ENCODE results near the gene EMC8. TPM values are rescaled to one million over a fixed set of nuclear protein-coding genes. Genes with fewer than 3 reads are reported as not detected.
"Not testable (repeated sequence)": the region's sequence is repeated elsewhere in the genome, so short reads cannot be mapped to it uniquely, and the experiment has no call there.

The EMC8 gene
- total RNA-seq, 4 donors from 2014 or later, result 23.4 to 53.6 (median 41.7) TPM

- Histone ChIP-seq H3K27me3 (no peaks in the 10 kb centered on the region), H3K4me1 (no peaks in the 10 kb centered on the region)
- intact Hi-C loops (cut with DNase I), result no loop called here
These were observed 10.3 kb upstream of the EMC8 start for GRCh38 chr16:85809645-85810044.

GRCh38 chr16:85808926-85809325, 9.6 kb upstream of the EMC8 start:
- 97 to 99% methylated on average over 7 of the region's 7 CpGs for whole genome bisulfite sequencing, 2 donors

More at GRCh38 chr16:85809645-85810044, 10.3 kb upstream of the EMC8 start:
- 60 to 68% methylated on average over 6 to 7 of the region's 10 CpGs for WGBS, 2 donors
- TF ChIP-seq POLR2A (IDR thresholded peaks at IDR 0.05) (no peak), CTCF (IDR thresholded peaks at IDR 0.05) (no peak)
- Histone ChIP-seq H3K27ac (no peak overlapping the region), H3K36me3 (peaks cover 25% of the 10 kb centered on the region in 2 donors), H3K9me3 (no peaks in the 10 kb centered on the region), H3K4me3 (replicated peaks in 1 of 3) (no peak overlapping the region)
- no peak for DNase-seq

GRCh38 chr16:85808104-85808503, 8.8 kb upstream of the EMC8 start:
- H3K4me3 ChIP-seq (replicated peaks in 1 of 3); DNase-seq; intact Hi-C loops (cut with DNase I): not testable (repeated sequence)

More at GRCh38 chr16:85808926-85809325, 9.6 kb upstream of the EMC8 start:
- Histone ChIP-seq H3K36me3 (peaks cover 28% of the 10 kb centered on the region in 2 donors), H3K9me3 (no peaks in the 10 kb centered on the region), H3K27ac (no peak overlapping the region), H3K4me3 (replicated peaks in 1 of 3) (no peak overlapping the region), H3K4me1 (no peaks in the 10 kb centered on the region), H3K27me3 (no peaks in the 10 kb centered on the region)
- no peak for DNase-seq
- intact Hi-C loops (cut with DNase I), result no loop called here
- TF ChIP-seq CTCF (IDR thresholded peaks at IDR 0.05) (no peak), POLR2A (IDR thresholded peaks at IDR 0.05) (no peak)

GRCh38 chr16:85807340-85807739, 8.0 kb upstream of the EMC8 start:
- intact Hi-C loops (cut with DNase I); H3K4me1 ChIP-seq; H3K9me3 ChIP-seq; DNase-seq; H3K27me3 ChIP-seq; H3K27ac ChIP-seq; H3K4me3 ChIP-seq (replicated peaks in 1 of 3): not testable (repeated sequence)
- 72 to 80% methylated on average over 6 of the region's 6 CpGs for WGBS, 2 donors
- H3K36me3 ChIP-seq, result peaks cover 42% of the 10 kb centered on the region in 2 donors

More at GRCh38 chr16:85808104-85808503, 8.8 kb upstream of the EMC8 start:
- H3K27ac ChIP-seq, H3K4me1 ChIP-seq, H3K9me3 ChIP-seq, H3K27me3 ChIP-seq: not testable (repeated sequence)
- H3K36me3 ChIP-seq, result peaks cover 35 to 36% of the 10 kb centered on the region in 2 donors
- WGBS, 2 donors, result 91 to 100% methylated on average over 2 to 16 of the region's 27 CpGs

GRCh38 chr16:85806539-85806938, 7.2 kb upstream of the EMC8 start:
- Histone ChIP-seq H3K4me3 (replicated peaks in 1 of 3) (no peak overlapping the region), H3K9me3 (no peaks in the 10 kb centered on the region), H3K27ac (no peak overlapping the region), H3K27me3 (no peaks in the 10 kb centered on the region), H3K4me1 (no peaks in the 10 kb centered on the region), H3K36me3 (peaks cover 48% of the 10 kb centered on the region in 2 donors)
- DNase-seq, result no peak
- TF ChIP-seq CTCF (IDR thresholded peaks at IDR 0.05), result no peak
- no peak for TF ChIP-seq POLR2A (IDR thresholded peaks at IDR 0.05)
- intact Hi-C loops (cut with DNase I), result no loop called here
- WGBS, 2 donors, result 91 to 94% methylated on average over 11 of the region's 11 CpGs

GRCh38 chr16:85805442-85806045, 6.2 kb upstream of the EMC8 start:
- H3K4me3 ChIP-seq (replicated peaks in 1 of 3), result no peak overlapping the region
- H3K36me3 ChIP-seq, result peaks cover 48 to 52% of the 10 kb centered on the region in 2 donors
- intact Hi-C loops (cut with DNase I), result no loop called here
- no peak for TF ChIP-seq POLR2A (IDR thresholded peaks at IDR 0.05)
- no peak for DNase-seq
- no peaks in the 10 kb centered on the region for H3K9me3 ChIP-seq
- peaks cover under 1 to 8% of the 10 kb centered on the region in 2 donors for H3K4me1 ChIP-seq
- no peaks in the 10 kb centered on the region for H3K27me3 ChIP-seq
- no peak overlapping the region for H3K27ac ChIP-seq
- WGBS, 2 donors, result 90% methylated on average over 17 of the region's 18 CpGs
